ENCODE measurements around the gene TAPBP. TPM values are rescaled to one million over a fixed set of nuclear protein-coding genes. Genes with fewer than 3 reads are reported as not detected.

Gene TAPBP
- total and polyA plus RNA-seq, 12 donors: 25.1 to 322 (median 165) TPM

GRCh38 chr6:33318426-33319073 lies 4.7 kb upstream of the TAPBP start:
- H3K4me3 ChIP-seq: peak overlapping the region in 2 of 4 donors; percentile 35 to 58
- peaks cover 49 to 66% of the 10 kb centered on the region in 2 donors for H3K4me1 ChIP-seq (replicated peaks in 1 of 2)
- intact Hi-C loops (cut with DNase I): no loop called here
- TF ChIP-seq POLR2A (IDR thresholded peaks at IDR 0.05) (no peak), CTCF (IDR thresholded peaks at IDR 0.05) (no peak)
- peaks cover 0 to 32% of the 10 kb centered on the region in 2 donors for H3K36me3 ChIP-seq (replicated peaks in 1 of 2)
- peak overlapping the region; percentile 72 to 90 (median 78) for H3K27ac ChIP-seq
- no peaks in the 10 kb centered on the region for H3K27me3 ChIP-seq
- WGBS, 4 donors: 62 to 70% (median 64%) methylated on average over 8 of the region's 8 CpGs
- no peaks in the 10 kb centered on the region for H3K9me3 ChIP-seq (replicated peaks in 1 of 3)
- peak in 2 of 7 donors; percentile 21 to 29 for DNase-seq

- peaks cover 0 to 32% of the 10 kb centered on the region in 2 donors for H3K36me3 ChIP-seq (replicated peaks in 1 of 2)
- H3K4me1 ChIP-seq (replicated peaks in 1 of 2): peaks cover 49 to 66% of the 10 kb centered on the region in 2 donors
- H3K9me3 ChIP-seq (replicated peaks in 1 of 3): no peaks in the 10 kb centered on the region
- WGBS, 4 donors: 1 to 2% (median 1%) methylated on average over 24 to 44 of the region's 44 CpGs
- intact Hi-C loops (cut with DNase I): no loop called here
- TF ChIP-seq POLR2A (IDR thresholded peaks at IDR 0.05) (peak; percentile 22 to 73), CTCF (IDR thresholded peaks at IDR 0.05) (peak in 1 of 6 experiments; percentile 10)
- DNase-seq: peak; percentile 98 to 100 (median 100)
- H3K4me3 ChIP-seq: peak within 1 kb of the TSS in 2 of 4 donors; percentile 35 to 58
- H3K27me3 ChIP-seq: no peaks in the 10 kb centered on the region
- H3K27ac ChIP-seq: peak within 1 kb of the TSS; percentile 72 to 90 (median 78)
Measured at GRCh38 chr6:33317669-33318425, 4.0 kb upstream of the TAPBP start, which contains the start of gene ZBTB22. Gene ZBTB22, minus strand, starts transcription at chr6:33317744. Its CDS starts 828 bp downstream, at chr6:33316916.

- Histone ChIP-seq H3K27me3 (no peaks in the 10 kb centered on the region), H3K4me1 (replicated peaks in 1 of 2) (peaks cover 51 to 68% of the 10 kb centered on the region in 2 donors), H3K4me3 (peak overlapping the region in 2 of 4 donors; percentile 35 to 58), H3K36me3 (replicated peaks in 1 of 2) (peaks cover 0 to 32% of the 10 kb centered on the region in 2 donors), H3K27ac (peak overlapping the region in 3 of 5 donors; percentile 72 to 90 (median 81)), H3K9me3 (replicated peaks in 1 of 3) (no peaks in the 10 kb centered on the region)
- intact Hi-C loops (cut with DNase I): no loop called here
- WGBS, 4 donors: 0 to 2% (median 1%) methylated on average over 9 to 27 of the region's 27 CpGs; no CpG with 5 or more reads in 1 of the 4 donors
- TF ChIP-seq CTCF (IDR thresholded peaks at IDR 0.05) (no peak), POLR2A (IDR thresholded peaks at IDR 0.05) (no peak)
- DNase-seq: peak in 2 of 7 donors; percentile 69 to 74
Measured at GRCh38 chr6:33317419-33317668, 3.5 kb upstream of the TAPBP start.

All from adrenal gland (tissue), 12 donors.